ENCODE measurements around the gene STMP1. TPM values are rescaled to one million over a fixed set of nuclear protein-coding genes. Genes with fewer than 3 reads are reported as not detected.

Gene STMP1
- polyA plus RNA-seq, 6 donors from 2014 or later = 54.1 to 94.9 (median 65.4) TPM

DNA sequence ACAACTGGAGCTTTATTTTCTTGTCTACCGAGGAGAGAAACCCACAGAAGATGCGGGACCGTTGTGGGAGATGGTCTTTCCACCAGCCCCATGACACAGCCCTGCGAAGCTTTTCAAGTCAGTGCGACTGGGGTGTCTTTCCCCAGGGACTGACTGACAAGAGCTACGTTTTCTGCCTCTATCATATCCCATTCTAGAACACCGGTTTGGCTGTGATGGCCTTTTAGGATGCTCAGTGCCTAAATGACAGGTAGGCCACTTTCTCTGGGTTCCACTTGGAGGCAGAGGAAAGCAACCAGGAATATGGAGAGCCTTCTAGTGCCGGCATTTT lies 48.8 kb downstream of the STMP1 start:
- H3K4me1 Mint-ChIP-seq = no peaks in the 10 kb centered on the region
- no peaks in the 10 kb centered on the region for H3K36me3 Mint-ChIP-seq
- no peaks in the 10 kb centered on the region for H3K27me3 Mint-ChIP-seq
- DNase-seq = no peak
- ATAC-seq (ENCODE audit: low read depth in 2 of 2) = no peak
- H3K4me3 Mint-ChIP-seq = no peak overlapping the region
- no peaks in the 10 kb centered on the region for H3K9me3 Mint-ChIP-seq
- H3K27ac Mint-ChIP-seq = no peak overlapping the region

GRCh38 chr7:135712182-135712782 lies 50.0 kb downstream of the STMP1 start:
- H3K4me1 Mint-ChIP-seq = no peaks in the 10 kb centered on the region
- no peak for DNase-seq
- no peaks in the 10 kb centered on the region for H3K27me3 Mint-ChIP-seq
- no peaks in the 10 kb centered on the region for H3K36me3 Mint-ChIP-seq
- H3K4me3 Mint-ChIP-seq = no peak overlapping the region
- ATAC-seq (ENCODE audit: low read depth in 2 of 2) = no peak
- H3K9me3 Mint-ChIP-seq = no peaks in the 10 kb centered on the region
- peak overlapping the region in 2 of 6 donors; percentile 53 to 56 for H3K27ac Mint-ChIP-seq

DNA sequence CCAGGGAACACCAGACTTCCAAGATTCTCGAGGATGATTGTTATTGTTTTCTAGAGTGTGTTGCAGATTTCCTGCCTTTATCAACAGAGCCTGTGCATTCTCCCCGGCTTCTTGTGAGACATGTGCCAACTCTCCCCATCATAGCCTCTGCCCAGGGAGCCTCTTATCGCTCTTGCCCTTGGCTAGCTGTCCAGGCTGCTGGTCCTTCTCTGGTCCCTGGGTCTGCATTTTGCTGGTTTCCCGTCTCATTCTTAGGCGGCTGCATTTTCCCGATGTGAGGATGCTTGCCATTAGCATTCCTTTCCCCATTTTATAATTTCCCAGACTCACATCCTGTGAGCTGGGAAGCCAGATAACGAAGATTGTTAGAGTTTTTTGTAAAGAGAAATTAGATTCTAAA lies 50.5 kb downstream of the STMP1 start:
- Mint-ChIP-seq H3K9me3 (no peaks in the 10 kb centered on the region), H3K27me3 (peaks cover 0 to under 1% (median under 1%) of the 10 kb centered on the region in 3 donors), H3K36me3 (no peaks in the 10 kb centered on the region), H3K4me3 (peak overlapping the region in 1 of 8 donors; percentile 65), H3K27ac (no peak overlapping the region), H3K4me1 (no peaks in the 10 kb centered on the region)
- no peak for ATAC-seq (ENCODE audit: low read depth in 2 of 2)
- no peak for DNase-seq

- peaks cover 7 to 12% (median 9%) of the 10 kb centered on the region in 3 donors for H3K27me3 Mint-ChIP-seq
- ATAC-seq (ENCODE audit: low read depth in 2 of 2) (no peak), DNase-seq (no peak)
- H3K36me3 Mint-ChIP-seq = no peaks in the 10 kb centered on the region
- H3K9me3 Mint-ChIP-seq = no peaks in the 10 kb centered on the region
- H3K4me3 Mint-ChIP-seq = peak overlapping the region in 1 of 8 donors; percentile 9
- H3K27ac Mint-ChIP-seq = peak overlapping the region in 1 of 6 donors; percentile 16
- H3K4me1 Mint-ChIP-seq = no peaks in the 10 kb centered on the region
Observed at GRCh38 chr7:135713836-135714470, 51.6 kb downstream of the STMP1 start.

DNA sequence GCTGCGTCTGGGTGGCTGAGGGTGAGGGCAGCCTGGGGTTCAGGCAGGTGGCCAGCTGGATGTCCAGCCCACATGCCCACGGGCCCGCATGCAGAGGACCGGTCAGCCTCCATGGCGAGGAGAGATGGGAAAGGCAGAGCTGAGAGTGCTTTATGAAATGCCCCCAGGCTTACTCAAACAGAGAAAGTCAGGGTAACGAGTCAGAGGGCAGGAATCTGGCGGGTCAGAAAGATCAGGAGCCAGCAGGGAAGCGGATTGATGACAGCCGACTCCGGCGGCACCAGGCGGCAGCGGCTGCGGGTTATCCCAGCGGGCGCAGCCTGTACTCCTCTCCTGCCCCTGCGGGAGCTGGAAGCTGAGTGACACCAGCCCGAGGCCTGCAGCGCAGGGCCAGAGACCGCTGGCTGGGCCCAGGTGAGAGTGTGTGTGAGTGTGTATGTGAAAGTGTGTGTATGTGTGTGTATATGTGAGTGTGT lies 52.3 kb downstream of the STMP1 start:
- DNase-seq (no peak), ATAC-seq (ENCODE audit: low read depth in 2 of 2) (no peak)
- peaks cover 7 to 18% (median 12%) of the 10 kb centered on the region in 3 donors for H3K27me3 Mint-ChIP-seq
- no peak overlapping the region for H3K4me3 Mint-ChIP-seq
- no peaks in the 10 kb centered on the region for H3K36me3 Mint-ChIP-seq
- no peaks in the 10 kb centered on the region for H3K9me3 Mint-ChIP-seq
- H3K4me1 Mint-ChIP-seq = peaks cover 0 to under 1% (median under 1%) of the 10 kb centered on the region in 3 donors
- H3K27ac Mint-ChIP-seq = peak overlapping the region in 1 of 6 donors; percentile 16

- peaks cover 7 to 23% (median 17%) of the 10 kb centered on the region in 3 donors for H3K27me3 Mint-ChIP-seq
- H3K4me3 Mint-ChIP-seq = no peak overlapping the region
- no peak for ATAC-seq (ENCODE audit: low read depth in 2 of 2)
- no peak for DNase-seq
- no peak overlapping the region for H3K27ac Mint-ChIP-seq
- peaks cover 0 to 4% (median 3%) of the 10 kb centered on the region in 3 donors for H3K4me1 Mint-ChIP-seq
- H3K9me3 Mint-ChIP-seq = no peaks in the 10 kb centered on the region
- no peaks in the 10 kb centered on the region for H3K36me3 Mint-ChIP-seq
Observed at GRCh38 chr7:135715055-135715522, 52.8 kb downstream of the STMP1 start.

DNA sequence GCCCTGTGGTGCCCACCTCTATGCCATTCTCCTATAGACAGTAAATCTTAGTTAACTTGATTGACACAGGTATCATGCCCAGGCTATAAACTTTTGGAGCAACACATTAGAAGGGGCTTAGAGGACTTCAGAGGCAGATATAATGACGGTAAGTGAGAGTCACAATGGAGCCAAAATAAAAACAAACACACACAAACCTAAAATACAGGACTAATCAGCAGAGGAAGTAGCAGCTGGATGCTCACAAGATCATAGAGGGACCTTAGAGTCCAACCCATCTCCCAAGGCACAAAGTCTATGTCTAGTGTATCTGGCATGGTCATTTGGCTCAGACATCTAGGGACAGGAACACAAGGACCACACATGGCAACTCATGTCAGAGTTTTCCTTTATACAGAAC lies 53.4 kb downstream of the STMP1 start:
- no peak for ATAC-seq (ENCODE audit: low read depth in 2 of 2)

GRCh38 chr7:135716677-135717238 lies 54.4 kb downstream of the STMP1 start:
- peaks cover 19 to 31% (median 29%) of the 10 kb centered on the region in 3 donors for H3K27me3 Mint-ChIP-seq
- H3K9me3 Mint-ChIP-seq = no peaks in the 10 kb centered on the region
- no peak for DNase-seq
- H3K27ac Mint-ChIP-seq = no peak overlapping the region
- no peak for ATAC-seq (ENCODE audit: low read depth in 2 of 2)
- H3K4me1 Mint-ChIP-seq = peaks cover 0 to 4% (median 3%) of the 10 kb centered on the region in 3 donors
- H3K4me3 Mint-ChIP-seq = no peak overlapping the region
- H3K36me3 Mint-ChIP-seq = no peaks in the 10 kb centered on the region

More for the DNA sequence above, 53.4 kb downstream of the STMP1 start:
- Mint-ChIP-seq H3K9me3 (no peaks in the 10 kb centered on the region), H3K27me3 (peaks cover 8 to 28% (median 21%) of the 10 kb centered on the region in 3 donors), H3K27ac (no peak overlapping the region), H3K36me3 (no peaks in the 10 kb centered on the region), H3K4me1 (peaks cover 0 to 4% (median 3%) of the 10 kb centered on the region in 3 donors), H3K4me3 (no peak overlapping the region)
- no peak for DNase-seq

DNA sequence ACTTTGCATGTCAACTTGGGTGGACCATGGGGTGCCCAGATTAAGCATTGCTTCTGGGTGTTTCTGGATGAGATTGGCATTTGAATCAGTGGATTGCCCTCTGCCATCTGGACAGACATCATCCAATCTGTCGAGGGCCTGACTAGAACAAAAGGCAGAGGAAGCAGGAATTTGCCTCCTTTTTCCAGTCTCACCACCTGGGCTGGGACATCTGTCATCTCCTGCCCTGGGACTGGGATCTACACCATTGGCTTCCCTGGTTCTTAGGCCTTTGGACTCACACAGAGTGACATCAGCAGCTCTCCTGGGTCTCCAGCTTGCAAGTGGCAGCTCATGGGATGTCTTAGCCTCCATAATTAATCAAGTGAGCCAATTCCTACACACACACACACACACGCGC lies 55.4 kb downstream of the STMP1 start:
- H3K27me3 Mint-ChIP-seq = peaks cover 22 to 31% (median 29%) of the 10 kb centered on the region in 3 donors
- no peak overlapping the region for H3K4me3 Mint-ChIP-seq
- no peaks in the 10 kb centered on the region for H3K36me3 Mint-ChIP-seq
- no peak for DNase-seq
- H3K27ac Mint-ChIP-seq = no peak overlapping the region
- no peak for ATAC-seq (ENCODE audit: low read depth in 2 of 2)
- H3K4me1 Mint-ChIP-seq = peaks cover 0 to 4% (median 3%) of the 10 kb centered on the region in 3 donors
- H3K9me3 Mint-ChIP-seq = no peaks in the 10 kb centered on the region

GRCh38 chr7:135718219-135718618 lies 55.9 kb downstream of the STMP1 start:
- H3K4me1 Mint-ChIP-seq = peaks cover 0 to 4% (median 3%) of the 10 kb centered on the region in 3 donors
- H3K4me3 Mint-ChIP-seq = no peak overlapping the region
- no peak for DNase-seq
- no peaks in the 10 kb centered on the region for H3K36me3 Mint-ChIP-seq
- H3K27ac Mint-ChIP-seq = peak overlapping the region in 1 of 6 donors; percentile 1
- H3K27me3 Mint-ChIP-seq = peaks cover 22 to 36% (median 29%) of the 10 kb centered on the region in 3 donors
- ATAC-seq (ENCODE audit: low read depth in 2 of 2) = no peak
- H3K9me3 Mint-ChIP-seq = no peaks in the 10 kb centered on the region

GRCh38 chr7:135718794-135719437 lies 56.6 kb downstream of the STMP1 start:
- Mint-ChIP-seq H3K4me1 (peaks cover 0 to 4% (median 3%) of the 10 kb centered on the region in 3 donors), H3K9me3 (no peaks in the 10 kb centered on the region), H3K27me3 (peaks cover 27 to 36% (median 36%) of the 10 kb centered on the region in 3 donors), H3K27ac (no peak overlapping the region), H3K4me3 (no peak overlapping the region), H3K36me3 (no peaks in the 10 kb centered on the region)
- DNase-seq (no peak), ATAC-seq (ENCODE audit: low read depth in 2 of 2) (no peak)

DNA sequence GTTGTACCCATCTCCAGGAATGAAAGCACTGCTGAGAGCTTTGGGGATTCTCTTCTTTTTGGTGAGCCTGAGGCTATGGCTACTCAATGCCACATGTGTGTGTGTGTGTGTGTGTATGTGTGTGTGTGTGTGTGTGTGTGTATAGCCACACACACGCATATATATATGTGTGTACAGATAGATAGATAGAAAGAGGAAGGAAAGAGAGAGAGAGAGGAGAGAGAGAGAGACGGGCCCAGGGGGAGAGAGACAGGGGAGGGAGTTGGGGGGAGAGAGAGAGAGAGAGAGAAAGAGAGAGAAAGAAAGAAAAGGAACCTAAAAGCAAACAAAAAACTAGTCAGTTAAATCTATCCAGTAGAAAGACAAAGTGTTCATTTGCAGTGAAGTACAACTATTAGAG lies 57.4 kb downstream of the STMP1 start:
- Mint-ChIP-seq H3K36me3 (no peaks in the 10 kb centered on the region), H3K4me3 (no peak overlapping the region), H3K27ac (no peak overlapping the region), H3K4me1 (peaks cover 0 to 4% (median 3%) of the 10 kb centered on the region in 3 donors), H3K9me3 (no peaks in the 10 kb centered on the region), H3K27me3 (peaks cover 30 to 40% (median 36%) of the 10 kb centered on the region in 3 donors)
- ATAC-seq (ENCODE audit: low read depth in 2 of 2) (no peak), DNase-seq (no peak)

GRCh38 chr7:135721198-135721820 lies 59.0 kb downstream of the STMP1 start:
- ATAC-seq (ENCODE audit: low read depth in 2 of 2) = no peak
- peaks cover 36 to 40% (median 37%) of the 10 kb centered on the region in 3 donors for H3K27me3 Mint-ChIP-seq
- H3K4me3 Mint-ChIP-seq = peak overlapping the region in 1 of 8 donors; percentile 32
- no peaks in the 10 kb centered on the region for H3K9me3 Mint-ChIP-seq
- DNase-seq = no peak
- H3K4me1 Mint-ChIP-seq = peaks cover 0 to 4% (median 3%) of the 10 kb centered on the region in 3 donors
- no peak overlapping the region for H3K27ac Mint-ChIP-seq
- no peaks in the 10 kb centered on the region for H3K36me3 Mint-ChIP-seq

All from naive B cell (primary cell).